GM18951 (cell line): Measurements from ENCODE around the gene ITIH4.

Source experiments
- POLR2A ChIP-seq: IDR thresholded peaks from 4 replicates; pipeline ENCODE4 v1.6.1; 2011; ENCODE audit warnings: mild to moderate bottlenecking; ENCODE audit not compliant: insufficient read length, insufficient read depth; ENCODE audit errors: extremely low read depth
- in situ Hi-C: fragments of 300-500 bp; cut with MboI; formaldehyde crosslinking; loops from one replicate; pipeline ENCODE4 v1.12.0; 2022; ENCODE audit warnings: low sequenced_read_pairs, mixed read lengths, inconsistent platforms; ENCODE audit not compliant: unreplicated experiment

ITIH4 gene

DNA sequence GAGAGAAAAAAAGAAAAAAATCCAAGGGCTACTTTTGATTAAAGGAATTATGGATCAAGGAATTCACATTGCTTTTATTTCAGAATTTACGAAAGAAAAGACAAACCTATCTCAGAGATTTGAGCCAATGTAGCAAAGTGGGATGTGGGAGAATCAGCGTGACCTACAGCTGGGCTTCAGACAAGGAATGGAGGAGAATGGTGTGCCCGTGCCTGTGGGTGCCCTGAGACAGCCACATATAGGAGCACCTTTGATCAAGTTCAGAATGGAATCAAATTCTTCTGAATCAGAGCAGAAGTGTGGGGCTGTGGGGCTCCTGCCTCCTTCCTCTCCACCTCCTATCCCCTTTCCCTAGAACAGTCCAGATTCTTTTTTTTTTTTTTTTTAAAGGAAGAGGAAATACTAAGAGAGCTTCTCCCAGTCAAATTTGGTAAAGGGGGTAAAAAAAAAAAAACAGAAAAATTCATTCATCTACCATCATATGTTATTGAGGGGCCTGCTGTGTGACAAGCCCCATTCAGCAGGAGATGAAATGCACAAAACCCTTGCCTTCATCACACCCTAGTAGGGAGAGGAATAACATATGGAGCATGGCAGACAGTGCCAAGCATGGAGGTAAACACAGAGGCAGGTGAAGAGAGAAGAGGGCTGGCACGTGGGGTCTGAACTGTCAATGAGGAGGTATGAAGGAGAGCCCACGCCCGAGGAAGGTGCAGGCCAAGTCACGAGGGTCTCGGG lies 29.4 kb upstream of the ITIH4 start:
- no peak for TF ChIP-seq POLR2A
- in situ Hi-C loops, result no loop called here

DNA sequence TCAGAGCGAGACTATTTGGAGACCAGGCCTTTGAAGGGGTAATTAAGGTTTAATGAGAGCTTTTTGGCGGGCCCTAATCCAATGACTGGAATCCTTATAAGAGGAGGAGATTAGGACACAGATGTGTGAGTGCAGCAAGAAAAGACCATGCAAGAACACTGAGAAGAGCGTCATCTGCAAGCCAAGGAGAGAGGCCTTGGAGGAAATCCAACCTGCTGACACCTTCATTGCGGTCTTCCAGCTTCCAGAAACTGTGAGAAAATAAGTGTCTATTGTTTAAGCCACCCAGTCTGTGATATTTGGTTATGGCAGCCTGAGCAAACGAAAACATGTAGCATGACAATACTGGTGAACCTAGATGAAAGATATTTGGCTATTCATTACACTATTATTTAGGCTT lies 27.4 kb upstream of the ITIH4 start:
- in situ Hi-C loops, result no loop called here
- TF ChIP-seq POLR2A, result no peak

DNA sequence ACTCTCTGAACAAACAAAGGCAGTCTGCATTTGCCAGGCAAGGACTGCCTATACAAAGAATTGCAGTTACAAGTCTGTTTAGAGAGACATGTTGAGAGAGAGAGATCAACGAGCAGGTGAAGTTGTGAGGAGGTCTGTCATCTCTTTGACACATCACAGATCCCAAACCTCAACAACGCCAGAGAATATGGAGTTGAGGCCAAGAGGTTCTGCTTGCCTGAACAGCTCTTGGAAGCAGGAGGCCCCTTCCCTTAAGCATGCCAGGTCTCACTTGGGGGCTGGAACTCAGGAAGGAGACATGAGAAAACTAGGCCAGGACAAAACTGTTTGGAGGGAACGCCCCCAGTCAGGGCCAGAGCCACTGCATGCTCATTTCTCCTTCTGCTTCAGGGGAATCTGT lies 26.7 kb upstream of the ITIH4 start:
- in situ Hi-C loops, result no loop called here
- TF ChIP-seq POLR2A, result no peak

DNA sequence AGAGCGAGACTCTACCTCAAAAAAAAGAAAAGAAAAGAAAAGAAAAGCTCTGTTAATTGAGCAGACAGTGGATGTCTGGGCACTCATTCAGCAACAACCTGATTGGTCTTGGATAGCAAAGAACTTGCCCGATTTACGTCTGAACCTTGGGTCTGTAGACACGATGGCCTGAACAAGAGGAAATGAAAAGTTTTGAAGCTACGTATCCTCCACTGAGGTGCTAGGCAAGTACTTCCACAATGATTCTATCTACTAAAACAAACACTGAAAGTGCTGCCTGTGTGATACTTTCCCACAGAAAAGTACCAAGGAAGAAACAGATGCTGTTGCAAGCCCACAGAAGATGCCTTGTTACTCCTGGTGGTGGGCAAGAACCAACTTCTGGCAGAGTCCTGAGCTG lies 26.2 kb upstream of the ITIH4 start:
- in situ Hi-C loops, result no loop called here
- TF ChIP-seq POLR2A, result no peak

DNA sequence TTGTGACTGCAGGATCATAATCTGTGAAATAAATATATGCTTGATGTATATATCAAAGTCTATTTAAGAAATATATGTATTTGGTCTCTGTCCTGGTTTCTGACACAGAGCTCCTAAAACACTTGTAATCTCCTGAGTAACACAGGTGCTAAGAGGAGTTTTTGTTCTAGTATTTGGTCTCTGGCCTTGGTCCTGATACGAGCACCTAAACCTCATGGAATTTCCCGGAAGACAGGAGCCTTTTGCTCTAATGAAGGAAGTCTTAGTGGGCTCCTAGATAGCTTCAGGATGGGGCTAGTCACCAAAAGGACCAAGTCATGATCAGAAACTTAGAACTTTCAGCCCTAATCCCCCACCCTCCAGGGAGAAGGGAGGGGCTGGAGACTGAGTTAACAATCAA lies 23.5 kb upstream of the ITIH4 start:
- TF ChIP-seq POLR2A, result no peak
- in situ Hi-C loops, result loop anchor here (5.0 kb wide), 1 partner anchor 213 kb away; no protein-coding TSS in a partner anchor

- in situ Hi-C loops, result loop anchor here (5.0 kb wide), 1 partner anchor 215 kb away; no protein-coding TSS in a partner anchor
- no peak for TF ChIP-seq POLR2A
These were observed 21.9 kb upstream of the ITIH4 start for GRCh38 chr3:52852419-52852818.

DNA sequence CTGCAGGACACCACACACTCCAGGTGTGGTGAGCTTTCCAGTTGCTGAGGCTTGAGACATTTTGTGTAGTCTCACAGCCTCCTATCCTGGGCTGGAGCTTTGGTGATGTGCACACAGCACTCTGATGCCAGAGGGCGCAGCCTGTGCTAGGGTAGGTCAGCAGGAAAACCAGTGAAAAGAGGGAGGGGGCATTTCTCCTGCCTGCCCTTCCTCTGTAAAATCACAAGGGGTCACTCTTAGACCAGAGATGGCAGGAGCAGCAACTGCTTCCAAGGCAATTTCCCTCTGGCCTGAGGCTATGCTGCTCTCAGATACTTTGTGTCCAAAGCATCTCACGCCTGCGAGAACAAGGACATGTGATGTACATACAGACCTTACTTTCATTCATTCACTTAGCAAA lies 20.9 kb upstream of the ITIH4 start:
- in situ Hi-C loops, result loop anchor here (5.0 kb wide), 1 partner anchor 216 kb away; no protein-coding TSS in a partner anchor
- no peak for TF ChIP-seq POLR2A

GRCh38 chr3:52849656-52850055 lies 19.2 kb upstream of the ITIH4 start:
- in situ Hi-C loops, result loop anchor here (5.0 kb wide), 1 partner anchor 218 kb away; no protein-coding TSS in a partner anchor

GRCh38 chr3:52848617-52849016 lies 18.1 kb upstream of the ITIH4 start:
- in situ Hi-C loops, result no loop called here
- TF ChIP-seq POLR2A, result no peak

More at GRCh38 chr3:52849656-52850055, 19.2 kb upstream of the ITIH4 start:
- TF ChIP-seq POLR2A, result no peak

- TF ChIP-seq POLR2A, result no peak
- in situ Hi-C loops, result no loop called here
These were observed 17.3 kb upstream of the ITIH4 start for GRCh38 chr3:52847726-52848125.

- in situ Hi-C loops, result no loop called here
- no peak for TF ChIP-seq POLR2A
These were observed 16.8 kb upstream of the ITIH4 start for GRCh38 chr3:52847241-52847640.

DNA sequence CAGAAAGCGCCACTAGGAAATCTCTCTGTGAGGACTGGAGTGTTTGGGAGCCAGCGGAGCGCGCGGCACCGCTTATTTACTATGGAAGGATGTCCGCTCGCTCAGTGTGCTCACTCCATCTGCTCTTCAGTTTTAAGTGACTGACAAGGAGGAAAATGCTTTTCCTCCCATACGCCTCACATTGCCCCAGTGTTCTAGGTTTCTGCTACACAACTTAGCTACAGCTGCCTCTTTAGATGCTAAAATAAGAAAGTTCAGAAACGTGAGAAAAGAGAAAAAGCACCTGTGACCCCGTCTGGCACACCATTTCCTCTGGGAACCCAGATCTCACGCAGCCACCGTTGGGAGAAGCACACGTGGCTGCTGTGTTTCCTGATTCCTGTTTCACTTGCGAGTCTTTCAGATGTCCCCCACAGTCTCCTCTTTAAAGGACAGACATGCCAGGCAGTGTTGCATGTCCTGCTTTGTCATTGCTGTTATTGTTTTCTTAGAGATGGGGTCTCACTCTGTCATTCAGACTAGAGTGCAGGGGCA lies 16.0 kb upstream of the ITIH4 start:
- in situ Hi-C loops, result no loop called here
- no peak for TF ChIP-seq POLR2A

- TF ChIP-seq POLR2A, result no peak
- in situ Hi-C loops, result no loop called here
These were observed 15.4 kb upstream of the ITIH4 start for GRCh38 chr3:52845691-52846431.
